H1 (cell line): ENCODE measurements around the gene KDM2A. TPM values are rescaled to one million over a fixed set of nuclear protein-coding genes. Genes with fewer than 3 reads are reported as not detected.

Experiments used
- CEBPB ChIP-seq: IDR thresholded peaks from 2 replicates; pipeline ENCODE4 v1.6.1; 2012; ENCODE audit warnings: low read depth, low read length
- CHD7 ChIP-seq: fragments of 300-600 bp; sonication (generic); IDR thresholded peaks from 2 replicates; pipeline ENCODE4 v1.7.1; 2012; ENCODE audit warnings: low read length, moderate library complexity, mild to moderate bottlenecking, inconsistent platforms; ENCODE audit not compliant: insufficient replicate concordance
- CTBP2 ChIP-seq: IDR thresholded peaks from 2 replicates; pipeline ENCODE4 v1.7.0; 2011; ENCODE audit warnings: borderline replicate concordance, mild to moderate bottlenecking, moderate library complexity, mixed read lengths, low read length; ENCODE audit not compliant: insufficient read depth, insufficient read length
- GABPA ChIP-seq: IDR thresholded peaks from 2 replicates; pipeline ENCODE4 v1.6.1; 2011; ENCODE audit warnings: mild to moderate bottlenecking, low read length, moderate library complexity, borderline replicate concordance; ENCODE audit not compliant: insufficient read depth
- JUN ChIP-seq: IDR thresholded peaks from 2 replicates; pipeline ENCODE4 v1.6.1; 2011; ENCODE audit warnings: low read depth, mild to moderate bottlenecking, improper control_type of control experiment, low read length
- NANOG ChIP-seq: IDR thresholded peaks from 2 replicates; pipeline ENCODE4 v1.6.1; 2011; ENCODE audit warnings: low read length, low read depth, mild to moderate bottlenecking, inconsistent platforms; ENCODE audit not compliant: insufficient read depth, poor library complexity, severe bottlenecking
- RAD21 ChIP-seq, 2 experiments: IDR thresholded peaks in 1 of 2; conservative IDR thresholded peaks in 1 of 2; 2 replicates each; pipeline ENCODE4 v1.6.1; 2011; ENCODE audit warnings: low read depth in 2 of 2, low read length in 2 of 2, improper control_type of control experiment in 1 of 2, inconsistent platforms in 1 of 2, mild to moderate bottlenecking in 1 of 2, moderate library complexity in 1 of 2
- RNF2 ChIP-seq: fragments of 200-900, 300-1000 bp; sonication (generic); IDR thresholded peaks from 2 replicates; pipeline ENCODE4 v1.7.1; 2016; ENCODE audit warnings: borderline replicate concordance, low read depth, mild to moderate bottlenecking, antibody characterized with exemption, low read length; ENCODE audit not compliant: poor library complexity, severe bottlenecking; ENCODE audit errors: missing control alignments
- TAF1 ChIP-seq: IDR thresholded peaks from 2 replicates; pipeline ENCODE4 v1.6.1; 2011; ENCODE audit warnings: mild to moderate bottlenecking, low read depth, low read length
- TEAD4 ChIP-seq: IDR thresholded peaks from 2 replicates; pipeline ENCODE4 v1.6.1; 2012; ENCODE audit warnings: low read depth, low read length, inconsistent platforms, mixed read lengths
- polyA plus RNA-seq, 7 experiments: library from polyadenylated mRNA; depleted of rRNA in 3 of 7; stranded (reverse) in 5 of 7; unstranded in 2 of 7; fragments of >200 nt in 5 of 7; fragments of 200-250 nt in 2 of 7; gene quantifications; 1 replicate in 5 of 7; 2 replicates in 1 of 7; 4 replicates in 1 of 7; pipeline versions ENCODE4 v1.2.1 to v1.2.3, GENCODE V29; 2011 to 2013; ENCODE audit warnings: missing spikeins in 2 of 7, mixed read lengths in 2 of 7
- total RNA-seq: library from RNA; stranded (reverse); fragmentation: NEBNext Ultra II Directional; extraction: Animal tissue kit (Norgen Biotek cat#: 25700); gene quantifications from 2 replicates; pipeline ENCODE4 v1.2.1, GENCODE V29; 2021

The KDM2A gene
- total and polyA plus RNA-seq, 2 of the 8 experiments (the other 6 are each of a cell fraction or from before 2014, with no cell fraction given) = 55.4 to 66.2 TPM

DNA sequence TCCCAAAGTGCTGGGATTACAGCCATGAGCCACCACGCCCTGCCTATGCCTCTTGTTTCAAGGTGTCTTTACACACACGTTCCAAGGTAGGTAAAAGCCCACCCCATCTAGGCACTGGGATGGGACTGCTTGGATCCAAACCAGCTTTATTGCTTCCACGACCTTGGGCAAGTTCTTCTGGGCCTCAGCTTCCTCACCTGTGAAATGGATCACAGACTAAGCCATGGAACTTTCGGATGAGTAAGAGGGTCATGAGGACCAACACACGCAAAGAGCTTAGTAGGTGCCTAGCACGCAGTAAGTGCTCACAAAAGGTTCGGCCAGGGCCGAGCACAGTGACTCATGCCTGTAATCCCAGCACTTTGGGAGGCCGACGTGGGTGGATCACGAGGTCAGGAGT lies 46.8 kb upstream of the KDM2A start (continued):
- TF ChIP-seq CHD7 (no peak), CTBP2 (no peak), JUN (no peak), TAF1 (no peak), GABPA (no peak), RNF2 (no peak), CEBPB (no peak), TEAD4 (no peak), NANOG (no peak), RAD21 (IDR thresholded peaks at IDR 0.05 in 1 of 2, conservative IDR thresholded peaks at IDR 0.05 in 1 of 2; ENCODE audit: low read depth in 2 of 2, low read length in 2 of 2) (no peak)
